ENCODE measurements around the gene TREX2.

TREX2 gene

GRCh38 chrX:153490217-153490930, 44.5 kb upstream of the TREX2 start:
- no peak overlapping the region for H2AK5ac ChIP-seq (ENCODE audit: low read length)
- no peak overlapping the region for H3K27ac ChIP-seq (ENCODE audit: low read depth, low read length)
- no CpG with 5 or more reads among the region's 20 CpGs for WGBS (ENCODE audit: extremely low coverage, insufficient coverage, insufficient read length)
- H2BK120ac ChIP-seq (ENCODE audit: insufficient read depth, low read length, poor library complexity): no peak overlapping the region
- no peak overlapping the region for H3K9ac ChIP-seq (ENCODE audit: low read length)
- H3K23ac ChIP-seq (ENCODE audit: low read length): no peak overlapping the region
- H3K4me1 ChIP-seq (ENCODE audit: control insufficient read depth in 1 of 2, insufficient read depth in 2 of 2, low read length in 2 of 2): peaks cover 7 to 16% of the 10 kb centered on the region in 2 experiments
- no peaks in the 10 kb centered on the region for H3K79me2 ChIP-seq (ENCODE audit: control insufficient read depth, insufficient read depth, low read length, poor library complexity)
- no peak overlapping the region for H3K14ac ChIP-seq (ENCODE audit: low read length)
- H4K91ac ChIP-seq (ENCODE audit: low read depth, low read length): peak overlapping the region; percentile 21
- H3K9me3 ChIP-seq (ENCODE audit: insufficient read depth, low read depth, low read length): no peaks in the 10 kb centered on the region
- no peak overlapping the region for H2BK12ac ChIP-seq (ENCODE audit: low read length)
- H3K36me3 ChIP-seq (ENCODE audit: control insufficient read depth in 1 of 2, insufficient read depth in 2 of 2, low read length in 2 of 2): no peaks in the 10 kb centered on the region
- H4K8ac ChIP-seq (ENCODE audit: low read depth, low read length): no peak overlapping the region
- no peak overlapping the region for H3K4me3 ChIP-seq (ENCODE audit: low read depth, low read length)
- H3K79me1 ChIP-seq (ENCODE audit: low read length): peaks cover 16% of the 10 kb centered on the region
- H3K4ac ChIP-seq (ENCODE audit: low read depth, low read length): no peak overlapping the region
- H3K27me3 ChIP-seq (ENCODE audit: insufficient read depth, low read length): no peaks in the 10 kb centered on the region
- DNase-seq: no peak
- H3K4me2 ChIP-seq (ENCODE audit: low read length): no peak overlapping the region
- H3K18ac ChIP-seq (ENCODE audit: low read length): no peak overlapping the region
- no peak overlapping the region for H2BK5ac ChIP-seq (ENCODE audit: low read depth, low read length, poor library complexity)
- no peak overlapping the region for H2AFZ ChIP-seq (ENCODE audit: insufficient read depth, low read length, poor library complexity)
- H4K12ac ChIP-seq (ENCODE audit: low read depth, low read length): no peak overlapping the region

GRCh38 chrX:153488231-153488914, 42.5 kb upstream of the TREX2 start:
- Histone ChIP-seq H2BK12ac (ENCODE audit: low read length) (peak overlapping the region; percentile 32), H3K4me3 (ENCODE audit: low read depth, low read length) (no peak overlapping the region), H3K4me2 (ENCODE audit: low read length) (no peak overlapping the region), H3K9me3 (ENCODE audit: insufficient read depth, low read depth, low read length) (no peaks in the 10 kb centered on the region), H2BK5ac (ENCODE audit: low read depth, low read length, poor library complexity) (peak overlapping the region; percentile 19), H3K79me1 (ENCODE audit: low read length) (peaks cover 13% of the 10 kb centered on the region), H3K4me1 (ENCODE audit: control insufficient read depth in 1 of 2, insufficient read depth in 2 of 2, low read length in 2 of 2) (peaks cover 7 to 16% of the 10 kb centered on the region in 2 experiments), H3K36me3 (ENCODE audit: control insufficient read depth in 1 of 2, insufficient read depth in 2 of 2, low read length in 2 of 2) (no peaks in the 10 kb centered on the region), H3K79me2 (ENCODE audit: control insufficient read depth, insufficient read depth, low read length, poor library complexity) (no peaks in the 10 kb centered on the region), H3K27me3 (ENCODE audit: insufficient read depth, low read length) (no peaks in the 10 kb centered on the region), H3K14ac (ENCODE audit: low read length) (peak overlapping the region; percentile 59), H4K8ac (ENCODE audit: low read depth, low read length) (peak overlapping the region; percentile 84), H2AFZ (ENCODE audit: insufficient read depth, low read length, poor library complexity) (peak overlapping the region; percentile 64), H3K9ac (ENCODE audit: low read length) (no peak overlapping the region), H3K23ac (ENCODE audit: low read length) (no peak overlapping the region), H3K4ac (ENCODE audit: low read depth, low read length) (peak overlapping the region; percentile 6), H2AK5ac (ENCODE audit: low read length) (peak overlapping the region; percentile 79), H3K27ac (ENCODE audit: low read depth, low read length) (no peak overlapping the region), H4K12ac (ENCODE audit: low read depth, low read length) (peak overlapping the region; percentile 80), H4K91ac (ENCODE audit: low read depth, low read length) (peak overlapping the region; percentile 89), H3K18ac (ENCODE audit: low read length) (peak overlapping the region; percentile 58), H2BK120ac (ENCODE audit: insufficient read depth, low read length, poor library complexity) (peak overlapping the region; percentile 68)
- DNase-seq: no peak
- no CpG with 5 or more reads among the region's 27 CpGs for WGBS (ENCODE audit: extremely low coverage, insufficient coverage, insufficient read length)

DNA sequence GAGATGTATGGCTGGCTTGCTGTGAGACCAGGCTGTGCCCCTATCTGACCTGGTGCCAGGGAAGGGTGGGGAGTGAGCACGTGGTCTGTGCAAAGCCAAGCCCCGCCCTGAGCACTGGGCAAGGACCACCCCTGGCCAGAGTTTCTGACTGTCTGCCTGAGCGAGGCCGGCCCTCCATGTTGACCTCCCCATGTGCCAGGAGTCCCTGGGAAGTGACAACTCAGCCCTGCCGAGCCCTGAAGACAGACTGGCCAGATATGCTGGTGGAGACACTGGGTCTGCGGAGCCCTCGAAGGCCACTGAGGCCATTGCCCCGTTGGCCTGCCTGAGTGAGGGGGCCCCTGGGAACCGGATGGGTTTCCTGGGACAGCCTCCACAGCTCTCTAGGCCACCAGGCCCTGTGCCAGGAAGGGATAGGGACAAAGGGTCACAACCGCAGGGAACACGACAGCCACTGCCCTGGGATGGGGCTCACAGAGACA, 41.8 kb upstream of the TREX2 start:
- Histone ChIP-seq H3K27ac (ENCODE audit: low read depth, low read length) (no peak overlapping the region), H3K14ac (ENCODE audit: low read length) (peak overlapping the region; percentile 57), H4K8ac (ENCODE audit: low read depth, low read length) (peak overlapping the region; percentile 71)

GRCh38 chrX:153486171-153486570, 40.3 kb upstream of the TREX2 start:
- Histone ChIP-seq H3K79me1 (ENCODE audit: low read length) (peaks cover 13% of the 10 kb centered on the region), H3K4me2 (ENCODE audit: low read length) (no peak overlapping the region), H4K12ac (ENCODE audit: low read depth, low read length) (no peak overlapping the region), H3K18ac (ENCODE audit: low read length) (no peak overlapping the region), H3K27ac (ENCODE audit: low read depth, low read length) (no peak overlapping the region), H2BK12ac (ENCODE audit: low read length) (no peak overlapping the region), H3K4ac (ENCODE audit: low read depth, low read length) (no peak overlapping the region), H2AFZ (ENCODE audit: insufficient read depth, low read length, poor library complexity) (no peak overlapping the region), H3K23ac (ENCODE audit: low read length) (no peak overlapping the region), H3K79me2 (ENCODE audit: control insufficient read depth, insufficient read depth, low read length, poor library complexity) (no peaks in the 10 kb centered on the region), H2AK5ac (ENCODE audit: low read length) (no peak overlapping the region), H2BK120ac (ENCODE audit: insufficient read depth, low read length, poor library complexity) (no peak overlapping the region), H4K8ac (ENCODE audit: low read depth, low read length) (no peak overlapping the region), H2BK5ac (ENCODE audit: low read depth, low read length, poor library complexity) (no peak overlapping the region), H3K4me1 (ENCODE audit: control insufficient read depth in 1 of 2, insufficient read depth in 2 of 2, low read length in 2 of 2) (peaks cover 7 to 16% of the 10 kb centered on the region in 2 experiments), H3K9me3 (ENCODE audit: insufficient read depth, low read depth, low read length) (no peaks in the 10 kb centered on the region), H3K4me3 (ENCODE audit: low read depth, low read length) (no peak overlapping the region), H3K27me3 (ENCODE audit: insufficient read depth, low read length) (no peaks in the 10 kb centered on the region), H3K36me3 (ENCODE audit: control insufficient read depth in 1 of 2, insufficient read depth in 2 of 2, low read length in 2 of 2) (no peaks in the 10 kb centered on the region), H3K9ac (ENCODE audit: low read length) (no peak overlapping the region), H4K91ac (ENCODE audit: low read depth, low read length) (peak overlapping the region; percentile 11), H3K14ac (ENCODE audit: low read length) (no peak overlapping the region)
- no CpG with 5 or more reads among the region's 10 CpGs for WGBS (ENCODE audit: extremely low coverage, insufficient coverage, insufficient read length)
- no peak for DNase-seq

More for the DNA sequence above, 41.8 kb upstream of the TREX2 start:
- H3K4me2 ChIP-seq (ENCODE audit: low read length): no peak overlapping the region
- H3K4me3 ChIP-seq (ENCODE audit: low read depth, low read length): no peak overlapping the region
- no peak overlapping the region for H3K9ac ChIP-seq (ENCODE audit: low read length)
- no peak overlapping the region for H3K4ac ChIP-seq (ENCODE audit: low read depth, low read length)
- peak overlapping the region; percentile 89 for H4K91ac ChIP-seq (ENCODE audit: low read depth, low read length)
- WGBS (ENCODE audit: extremely low coverage, insufficient coverage, insufficient read length): no CpG with 5 or more reads among the region's 11 CpGs
- H3K18ac ChIP-seq (ENCODE audit: low read length): no peak overlapping the region
- H2AK5ac ChIP-seq (ENCODE audit: low read length): no peak overlapping the region
- no peak for DNase-seq
- no peak overlapping the region for H2BK5ac ChIP-seq (ENCODE audit: low read depth, low read length, poor library complexity)
- peaks cover 13% of the 10 kb centered on the region for H3K79me1 ChIP-seq (ENCODE audit: low read length)
- H2BK120ac ChIP-seq (ENCODE audit: insufficient read depth, low read length, poor library complexity): peak overlapping the region; percentile 31
- no peaks in the 10 kb centered on the region for H3K79me2 ChIP-seq (ENCODE audit: control insufficient read depth, insufficient read depth, low read length, poor library complexity)
- H3K27me3 ChIP-seq (ENCODE audit: insufficient read depth, low read length): no peaks in the 10 kb centered on the region
- peak overlapping the region; percentile 80 for H4K12ac ChIP-seq (ENCODE audit: low read depth, low read length)
- H3K36me3 ChIP-seq (ENCODE audit: control insufficient read depth in 1 of 2, insufficient read depth in 2 of 2, low read length in 2 of 2): no peaks in the 10 kb centered on the region
- peak overlapping the region; percentile 64 for H2AFZ ChIP-seq (ENCODE audit: insufficient read depth, low read length, poor library complexity)
- no peaks in the 10 kb centered on the region for H3K9me3 ChIP-seq (ENCODE audit: insufficient read depth, low read depth, low read length)
- no peak overlapping the region for H3K23ac ChIP-seq (ENCODE audit: low read length)
- H2BK12ac ChIP-seq (ENCODE audit: low read length): peak overlapping the region; percentile 27
- peaks cover 7 to 16% of the 10 kb centered on the region in 2 experiments for H3K4me1 ChIP-seq (ENCODE audit: control insufficient read depth in 1 of 2, insufficient read depth in 2 of 2, low read length in 2 of 2)

All from trophoblast cell (in vitro differentiated cells and primary cell).